Measurements from ENCODE around the gene PANX3. TPM values are rescaled to one million over a fixed set of nuclear protein-coding genes. Genes with fewer than 3 reads are reported as not detected.

Gene PANX3
- total and polyA plus RNA-seq, 2 of the 4 experiments (the other 2 are of a cell fraction) = not detected

GRCh38 chr11:124602193-124602592 is 9.0 kb upstream of the PANX3 start:
- no peaks in the 10 kb centered on the region for H3K27me3 ChIP-seq (ENCODE audit: control insufficient read depth, insufficient read depth, low read length)
- H3K9me1 ChIP-seq (ENCODE audit: insufficient read depth, low read length) = no peaks in the 10 kb centered on the region
- H3K14ac ChIP-seq (replicated peaks; ENCODE audit: low read depth, low read length) = no peak overlapping the region
- in situ Hi-C loops (cut with MboI; ENCODE audit: low sequenced_read_pairs) = no loop called here
- intact Hi-C loops (cut with micrococcal nuclease) = no loop called here
- peak overlapping the region; percentile 51 for H2AK9ac ChIP-seq (replicated peaks; ENCODE audit: low read depth, low read length, poor library complexity)
- no peak overlapping the region for H4K5ac ChIP-seq (ENCODE audit: low read depth, low read length)
- no peaks in the 10 kb centered on the region for H3K79me1 ChIP-seq (ENCODE audit: low read depth in 1 of 2, low read length in 2 of 2)
- dilution Hi-C loops (cut with HindIII; ENCODE audit: low sequenced_read_pairs, unreplicated experiment) = no loop called here
- H3K4me2 ChIP-seq (ENCODE audit: low read depth, low read length) = no peak overlapping the region
- H3K27ac ChIP-seq (ENCODE audit: insufficient read depth, low read length) = no peak overlapping the region
- DNase-seq = peak; percentile 54
- ChIA-PET CTCF (interaction anchor here (0.6 to 1.4 kb wide), 3 partner anchors 17 to 200 kb away, joined by 3 to 7 read pairs (median 4); no protein-coding TSS in a partner anchor), POLR2A (ENCODE audit: unreplicated experiment) (no interaction called here)
- no peak overlapping the region; the same call in 1 of the 2 replicates for H3K23ac ChIP-seq (ENCODE audit: low read depth, low read length)
- H2AFZ ChIP-seq (replicated peaks; ENCODE audit: low read length, poor library complexity) = peak overlapping the region; percentile 35
- no peak for ATAC-seq (ENCODE audit: low read depth)
- no peak overlapping the region for H2AK5ac ChIP-seq (ENCODE audit: low read depth, low read length)
- no peak overlapping the region for H3K4ac ChIP-seq (ENCODE audit: low read depth, low read length)
- no peak for TF ChIP-seq RCOR1 (IDR thresholded peaks at IDR 0.05; ENCODE audit: insufficient replicate concordance, low read length)
- TF ChIP-seq, protein P1, sequence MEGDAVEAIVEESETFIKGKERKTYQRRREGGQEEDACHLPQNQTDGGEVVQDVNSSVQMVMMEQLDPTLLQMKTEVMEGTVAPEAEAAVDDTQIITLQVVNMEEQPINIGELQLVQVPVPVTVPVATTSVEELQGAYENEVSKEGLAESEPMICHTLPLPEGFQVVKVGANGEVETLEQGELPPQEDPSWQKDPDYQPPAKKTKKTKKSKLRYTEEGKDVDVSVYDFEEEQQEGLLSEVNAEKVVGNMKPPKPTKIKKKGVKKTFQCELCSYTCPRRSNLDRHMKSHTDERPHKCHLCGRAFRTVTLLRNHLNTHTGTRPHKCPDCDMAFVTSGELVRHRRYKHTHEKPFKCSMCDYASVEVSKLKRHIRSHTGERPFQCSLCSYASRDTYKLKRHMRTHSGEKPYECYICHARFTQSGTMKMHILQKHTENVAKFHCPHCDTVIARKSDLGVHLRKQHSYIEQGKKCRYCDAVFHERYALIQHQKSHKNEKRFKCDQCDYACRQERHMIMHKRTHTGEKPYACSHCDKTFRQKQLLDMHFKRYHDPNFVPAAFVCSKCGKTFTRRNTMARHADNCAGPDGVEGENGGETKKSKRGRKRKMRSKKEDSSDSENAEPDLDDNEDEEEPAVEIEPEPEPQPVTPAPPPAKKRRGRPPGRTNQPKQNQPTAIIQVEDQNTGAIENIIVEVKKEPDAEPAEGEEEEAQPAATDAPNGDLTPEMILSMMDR (conservative IDR thresholded peaks at IDR 0.05; ENCODE audit: low read depth, low read length) = no peak
- no peak for TF ChIP-seq ELK1 (IDR thresholded peaks at IDR 0.05; ENCODE audit: borderline replicate concordance, low read depth, low read length)
- TF ChIP-seq SMC3 (IDR thresholded peaks at IDR 0.05; ENCODE audit: low read depth, low read length) = no peak
- no peak for TF ChIP-seq MAZ (IDR thresholded peaks at IDR 0.05; ENCODE audit: borderline replicate concordance, low read depth, low read length)
- TF ChIP-seq NFE2L2 (IDR thresholded peaks at IDR 0.05; ENCODE audit: low read depth, low read length) = no peak
- TF ChIP-seq RAD21 (IDR thresholded peaks at IDR 0.05; ENCODE audit: low read length) = no peak
- TF ChIP-seq RFX5 (IDR thresholded peaks at IDR 0.05; ENCODE audit: low read depth, low read length) = no peak
- no peak for TF ChIP-seq MAFK (IDR thresholded peaks at IDR 0.05; ENCODE audit: low read depth, low read length)
- H2BK5ac ChIP-seq (ENCODE audit: low read depth, low read length, poor library complexity, severe bottlenecking) = no peak overlapping the region
- no peak overlapping the region for H2BK20ac ChIP-seq (ENCODE audit: low read depth, low read length)
- H3K56ac ChIP-seq (ENCODE audit: extremely low read depth, insufficient read depth, low read length) = no peak overlapping the region
- H4K8ac ChIP-seq (ENCODE audit: low read depth in 2 of 2, low read length in 2 of 2) = no peak overlapping the region
- H3K9me3 ChIP-seq (ENCODE audit: control insufficient read depth, insufficient read depth, low read length) = no peaks in the 10 kb centered on the region
- H3K18ac ChIP-seq (ENCODE audit: low read depth, low read length) = no peak overlapping the region
- no peaks in the 10 kb centered on the region for H4K20me1 ChIP-seq (ENCODE audit: insufficient read depth, low read length)
- no peaks in the 10 kb centered on the region for H3K36me3 ChIP-seq (ENCODE audit: control insufficient read depth, insufficient read depth, low read length)
- BruUV-seq (replicated peaks) = no TSS peak
- H2BK120ac ChIP-seq (ENCODE audit: low read depth, low read length) = no peak overlapping the region
- H4K91ac ChIP-seq (ENCODE audit: insufficient read depth, low read depth, low read length) = no peak overlapping the region
- no peak overlapping the region for H3K9ac ChIP-seq (ENCODE audit: low read depth, low read length)
- no peak overlapping the region for H2BK15ac ChIP-seq (ENCODE audit: low read depth, low read length)
- no peak overlapping the region for H3K4me3 ChIP-seq (ENCODE audit: insufficient read depth, low read depth, low read length)
- no peaks in the 10 kb centered on the region for H3K4me1 ChIP-seq (ENCODE audit: control insufficient read depth, insufficient read depth, low read length)
- WGBS, 2 experiments (ENCODE audit: extremely low coverage in 2 of 2, insufficient read length in 1 of 2) = no CpG with 5 or more reads among the region's 3 CpGs
